Osteoblast (primary cell): ENCODE results near the gene AIF1. TPM values are rescaled to one million over a fixed set of nuclear protein-coding genes. Genes with fewer than 3 reads are reported as not detected.

Experiments
- DNase-seq: peaks from one replicate; pipeline ENCODE4 v3.0.0; 2011; ENCODE audit warnings: low spot score, mixed read lengths; ENCODE audit not compliant: insufficient read length; ENCODE audit errors: missing footprints
- H2AFZ ChIP-seq: 2 replicates; pipeline ENCODE4 v1.6.0; 2011; ENCODE audit warnings: mild to moderate bottlenecking, low read length
- H3K27ac ChIP-seq: 2 replicates; pipeline ENCODE4 v1.5.1; 2011; ENCODE audit warnings: mild to moderate bottlenecking, low read depth, low read length, moderate library complexity
- H3K27me3 ChIP-seq: 2 replicates; pipeline ENCODE4 v1.6.0; 2012; ENCODE audit warnings: mild to moderate bottlenecking, control low read depth, inconsistent platforms, low read length, moderate library complexity; ENCODE audit not compliant: insufficient read depth
- H3K36me3 ChIP-seq: 2 replicates; pipeline ENCODE4 v1.5.1; 2011; ENCODE audit warnings: mild to moderate bottlenecking, low read length, control low read depth, moderate library complexity; ENCODE audit not compliant: insufficient read depth
- H3K4me1 ChIP-seq: 2 replicates; pipeline ENCODE4 v1.5.1; 2011; ENCODE audit warnings: mild to moderate bottlenecking, low read length, control low read depth, moderate library complexity; ENCODE audit not compliant: insufficient read depth
- H3K4me2 ChIP-seq: 2 replicates; pipeline ENCODE4 v1.6.0; 2011; ENCODE audit warnings: mild to moderate bottlenecking, low read length; ENCODE audit not compliant: insufficient read depth
- H3K4me3 ChIP-seq: fragments of 200-600 bp; sonication (generic); 3 replicates; pipeline ENCODE4 v1.5.1; 2012; ENCODE audit warnings: mild to moderate bottlenecking, low read length, inconsistent platforms; ENCODE audit not compliant: insufficient read depth
- H3K79me2 ChIP-seq: 2 replicates; pipeline ENCODE4 v1.6.0; 2012; ENCODE audit warnings: mild to moderate bottlenecking, low read length, control low read depth, inconsistent platforms; ENCODE audit not compliant: insufficient read depth
- H3K9me3 ChIP-seq: 2 replicates; pipeline ENCODE4 v1.5.1; 2011; ENCODE audit warnings: low read depth, low read length, control low read depth
- H4K20me1 ChIP-seq: 2 replicates; pipeline ENCODE4 v1.6.0; 2012; ENCODE audit warnings: mild to moderate bottlenecking, low read length, control low read depth; ENCODE audit not compliant: insufficient read depth
- CTCF ChIP-seq: IDR thresholded peaks from 2 replicates; pipeline ENCODE4 v1.5.1; 2011; ENCODE audit warnings: mild to moderate bottlenecking, low read depth, low read length, moderate library complexity; ENCODE audit errors: extremely low read depth
- total RNA-seq: library from RNA; depleted of rRNA; stranded (reverse); fragments of >200 nt; gene quantifications from 2 replicates; pipeline ENCODE4 v1.2.3, GENCODE V29; 2012

The AIF1 gene
- total RNA-seq, 1 donor = 0.36 TPM

GRCh38 chr6:31654574-31655348 lies 39.7 kb downstream of the AIF1 start:
- Histone ChIP-seq H4K20me1 (peaks cover 18% of the 10 kb centered on the region), H3K27me3 (no peaks in the 10 kb centered on the region), H3K9me3 (no peaks in the 10 kb centered on the region), H3K4me3 (no peak overlapping the region), H3K4me2 (no peak overlapping the region), H3K4me1 (peaks cover 32% of the 10 kb centered on the region), H3K79me2 (peaks cover 75% of the 10 kb centered on the region), H3K36me3 (peaks cover 12% of the 10 kb centered on the region), H3K27ac (no peak overlapping the region), H2AFZ (no peak overlapping the region)
- TF ChIP-seq CTCF = no peak
- DNase-seq = no peak

GRCh38 chr6:31655349-31656237 lies 40.6 kb downstream of the AIF1 start, which contains the start of gene APOM:
Gene APOM, plus strand, starts transcription at chr6:31655894. Its CDS starts 73 bp downstream, at chr6:31655967.
- H4K20me1 ChIP-seq = peaks cover 22% of the 10 kb centered on the region
- no peak for TF ChIP-seq CTCF
- H2AFZ ChIP-seq = no peak within 1 kb of the TSS
- H3K4me1 ChIP-seq = peaks cover 36% of the 10 kb centered on the region
- H3K27ac ChIP-seq = no peak within 1 kb of the TSS
- H3K4me3 ChIP-seq = no peak within 1 kb of the TSS
- DNase-seq = no peak
- H3K36me3 ChIP-seq = peaks cover 12% of the 10 kb centered on the region
- peaks cover 75% of the 10 kb centered on the region for H3K79me2 ChIP-seq
- H3K9me3 ChIP-seq = no peaks in the 10 kb centered on the region
- no peak within 1 kb of the TSS for H3K4me2 ChIP-seq
- H3K27me3 ChIP-seq = no peaks in the 10 kb centered on the region

- H3K79me2 ChIP-seq = peaks cover 63% of the 10 kb centered on the region
- no peak for DNase-seq
- H3K4me1 ChIP-seq = peaks cover 31% of the 10 kb centered on the region
- no peaks in the 10 kb centered on the region for H3K9me3 ChIP-seq
- H2AFZ ChIP-seq = no peak overlapping the region
- peaks cover 22% of the 10 kb centered on the region for H3K36me3 ChIP-seq
- H3K4me2 ChIP-seq = no peak overlapping the region
- no peaks in the 10 kb centered on the region for H3K27me3 ChIP-seq
- H4K20me1 ChIP-seq = peaks cover 22% of the 10 kb centered on the region
- no peak for TF ChIP-seq CTCF
- H3K4me3 ChIP-seq = no peak overlapping the region
- H3K27ac ChIP-seq = no peak overlapping the region
Measured at GRCh38 chr6:31657406-31658157, 42.5 kb downstream of the AIF1 start.
